GM12878 (cell line): ENCODE data around the gene LMBR1. TPM values are rescaled to one million over a fixed set of nuclear protein-coding genes. Genes with fewer than 3 reads are reported as not detected.

Source experiments
- ATAC-seq: fragments of 200-7000 bp; cut with Tn5 transposase; 3 replicates; pipeline ENCODE4 v1.9.1; 2020; ENCODE audit warnings: mild to moderate bottlenecking, moderate library complexity
- BruUV-seq: library from RNA; stranded (reverse); fragments of 400-500 nt; replicated peaks from 2 replicates; lab custom pipeline; 2021; lab: Mats Ljungman, UMichigan
- CTCF ChIA-PET: fragments of 300-600 bp; sonication (Branson Sonifier 250); formaldehyde crosslinking; extraction: SDS; loops from one replicate; lab custom pipeline; 2021; ENCODE audit warnings: inconsistent platforms; lab: Yijun Ruan, JAX
- POLR2A ChIA-PET: fragments of 350-600 bp; formaldehyde crosslinking; extraction: SDS; loops from one replicate; lab custom pipeline; 2021; ENCODE audit warnings: inconsistent platforms; lab: Charles Lee
- RAD21 ChIA-PET: fragments of 300-600 bp; sonication (Branson Sonifier 250); formaldehyde crosslinking; loops from one replicate; lab custom pipeline; 2023; ENCODE audit warnings: antibody characterized with exemption; ENCODE audit not compliant: unreplicated experiment; lab: Charles Lee
- SMC1A ChIA-PET: fragments of 300-600 bp; sonication (Branson Sonifier 250); formaldehyde crosslinking; loops from one replicate; lab custom pipeline; 2023; ENCODE audit not compliant: unreplicated experiment, uncharacterized antibody; lab: Charles Lee
- DNase-seq: peaks from one replicate; pipeline ENCODE4 v3.0.0-alpha.2; 2011; ENCODE audit warnings: low read depth, low spot score
- FAIRE-seq: peaks from 3 replicates; lab custom pipeline; 2011; peaks lifted over from hg19 to GRCh38; lab: Jason Lieb, UNC
- H2AFZ ChIP-seq: 2 replicates; pipeline ENCODE4 v1.6.0; 2011; ENCODE audit warnings: low read depth, low read length, control low read depth; ENCODE audit not compliant: control insufficient read depth
- H3K27ac ChIP-seq: 2 replicates; pipeline ENCODE4 v1.5.1; 2011; ENCODE audit warnings: control low read depth; ENCODE audit not compliant: control insufficient read depth, insufficient read depth
- H3K27me3 ChIP-seq, 2 experiments: replicated peaks in 1 of 2; 2 replicates each; pipeline versions ENCODE4 v1.6.0 to v1.6.1; 2011; ENCODE audit warnings: low read length in 1 of 2; ENCODE audit not compliant: control insufficient read depth in 2 of 2, insufficient read depth in 2 of 2
- H3K36me3 ChIP-seq, 2 experiments: 2 replicates each; pipeline ENCODE4 v1.5.1; 2011; ENCODE audit warnings: low read length in 1 of 2; ENCODE audit not compliant: control insufficient read depth in 2 of 2, insufficient read depth in 2 of 2
- H3K4me1 ChIP-seq: 2 replicates; pipeline ENCODE4 v1.6.1; 2011; ENCODE audit warnings: mild to moderate bottlenecking, low read length, moderate library complexity, mixed read lengths; ENCODE audit not compliant: control insufficient read depth, insufficient read depth
- H3K4me2 ChIP-seq: 2 replicates; pipeline ENCODE4 v1.6.0; 2011; ENCODE audit warnings: control low read depth; ENCODE audit not compliant: control insufficient read depth, insufficient read depth
- H3K4me3 ChIP-seq: fragments of 200-600 bp; sonication (generic); 2 replicates; pipeline ENCODE4 v1.5.1; 2016
- H3K79me2 ChIP-seq: 2 replicates; pipeline ENCODE4 v1.6.0; 2011; ENCODE audit warnings: low read length; ENCODE audit not compliant: control insufficient read depth, insufficient read depth
- H3K9ac ChIP-seq: 2 replicates; pipeline ENCODE4 v1.8.0; 2011; ENCODE audit warnings: low read length, control low read depth, mixed read lengths; ENCODE audit not compliant: control insufficient read depth, insufficient read depth
- H3K9me3 ChIP-seq: replicated peaks from 3 replicates; pipeline ENCODE4 v1.5.1; 2011; ENCODE audit warnings: mild to moderate bottlenecking, low read length; ENCODE audit not compliant: control insufficient read depth, insufficient read depth
- H4K20me1 ChIP-seq: 2 replicates; pipeline ENCODE4 v1.6.0; 2011; ENCODE audit not compliant: control insufficient read depth, insufficient read depth
- ASH2L ChIP-seq: fragments of 300-600, 200-600 bp; sonication (generic); IDR thresholded peaks from 2 replicates; pipeline ENCODE4 v1.6.1; 2017; ENCODE audit warnings: low read depth, mild to moderate bottlenecking, borderline replicate concordance
- ATF7 ChIP-seq: fragments of 450-650 bp; IDR thresholded peaks from 2 replicates; pipeline ENCODE4 v1.6.1; 2016; ENCODE audit warnings: low read depth, mild to moderate bottlenecking
- CBX3 ChIP-seq: fragments of 200-600 bp; sonication (generic); IDR thresholded peaks from 2 replicates; pipeline ENCODE4 v1.6.1; 2016; ENCODE audit warnings: low read depth, borderline replicate concordance
- CHD2 ChIP-seq: IDR thresholded peaks from 2 replicates; pipeline ENCODE4 v1.6.1; 2011; ENCODE audit warnings: low read depth, low read length, improper control_type of control experiment, borderline replicate concordance
- EZH2 ChIP-seq: IDR thresholded peaks from 2 replicates; pipeline ENCODE4 v1.6.1; 2012; ENCODE audit warnings: low read depth, mild to moderate bottlenecking, control low read depth, inconsistent platforms, low read length, borderline replicate concordance; ENCODE audit not compliant: control insufficient read depth
- KLF5 ChIP-seq: fragments of 450-650 bp; IDR thresholded peaks from 2 replicates; pipeline ENCODE4 v1.6.1; 2014; ENCODE audit warnings: mild to moderate bottlenecking; ENCODE audit not compliant: partially characterized antibody
- MTA3 ChIP-seq: IDR thresholded peaks from 2 replicates; pipeline ENCODE4 v1.6.1; 2012; ENCODE audit warnings: low read length, inconsistent platforms, borderline replicate concordance
- NFYB ChIP-seq: IDR thresholded peaks from 2 replicates; pipeline ENCODE4 v1.6.1; 2011; ENCODE audit warnings: low read depth, mild to moderate bottlenecking, low read length, improper control_type of control experiment, moderate library complexity; ENCODE audit not compliant: insufficient read depth
- NR2F1 ChIP-seq: fragments of 450-650 bp; conservative IDR thresholded peaks from 2 replicates; pipeline ENCODE4 v1.6.1; 2017; ENCODE audit warnings: mild to moderate bottlenecking
- PAX8 ChIP-seq: fragments of 450-650 bp; IDR thresholded peaks from 2 replicates; pipeline ENCODE4 v1.6.1; 2017; ENCODE audit warnings: mild to moderate bottlenecking, moderate library complexity
- PKNOX1 ChIP-seq: fragments of 450-650 bp; IDR thresholded peaks from 2 replicates; pipeline ENCODE4 v1.6.1; 2016; ENCODE audit warnings: mild to moderate bottlenecking
- PRDM15 ChIP-seq: fragments of 450-650 bp; formaldehyde crosslinking; IDR thresholded peaks from 2 replicates; pipeline ENCODE4 v1.4.0; 2020; ENCODE audit warnings: mild to moderate bottlenecking, moderate library complexity
- SIN3A ChIP-seq: IDR thresholded peaks from 2 replicates; pipeline ENCODE4 v1.6.1; 2012; ENCODE audit warnings: low read depth, low read length, improper control_type of control experiment
- SP1 ChIP-seq: IDR thresholded peaks from one replicate; pipeline ENCODE4 v1.6.1; 2011; ENCODE audit warnings: low read depth, low read length
- SREBF1 ChIP-seq: IDR thresholded peaks from 2 replicates; pipeline ENCODE4 v1.6.1; 2012; ENCODE audit warnings: mild to moderate bottlenecking, low read length
- SREBF2 ChIP-seq: IDR thresholded peaks from 2 replicates; pipeline ENCODE4 v1.6.1; 2012; ENCODE audit warnings: mild to moderate bottlenecking, low read length
- STAT1 ChIP-seq: fragments of 450-650 bp; conservative IDR thresholded peaks from 2 replicates; pipeline ENCODE4 v1.6.1; 2014; ENCODE audit warnings: antibody characterized with exemption, mild to moderate bottlenecking
- TARDBP ChIP-seq: IDR thresholded peaks from 2 replicates; pipeline ENCODE4 v1.6.1; 2016; ENCODE audit warnings: borderline replicate concordance
- YBX1 ChIP-seq: fragments of 450-650 bp; IDR thresholded peaks from 2 replicates; pipeline ENCODE4 v1.6.1; 2016; ENCODE audit warnings: antibody characterized with exemption
- ZZZ3 ChIP-seq: IDR thresholded peaks from 2 replicates; pipeline ENCODE4 v1.6.1; 2011; ENCODE audit warnings: low read depth; ENCODE audit not compliant: control insufficient read depth, insufficient read length
- WGBS: methylation state at CpG from one replicate; pipeline ENCODE4 v1.1.6; 2016; ENCODE audit warnings: low lambda C conversion rate; ENCODE audit not compliant: insufficient replicate concordance, insufficient coverage; ENCODE audit errors: missing lambda C conversion rate; 5-methylcytosine and 5-hydroxymethylcytosine counted together
- in situ Hi-C: fragments of 300-500 bp; cut with MboI; formaldehyde crosslinking; loops from 9 replicates; pipeline ENCODE4 v1.14.3; 2018; ENCODE audit warnings: mixed read lengths
- intact Hi-C: fragments of 100-400 bp; cut with micrococcal nuclease; formaldehyde crosslinking; loops from one replicate; pipeline ENCODE4 v1.14.2; 2022; ENCODE audit not compliant: unreplicated experiment
- polyA plus RNA-seq, 11 experiments: library from polyadenylated mRNA; depleted of rRNA in 4 of 11; unstranded in 6 of 11; stranded (reverse) in 5 of 11; fragments of >200 nt; fragmentation: Nextera tagmentation in 4 of 11; fragmentation: Illumina TruSeq in 1 of 11; extraction: Ambion mirVana in 4 of 11; extraction: Trizol in 1 of 11; gene quantifications; 1 replicate in 1 of 11; 2 replicates in 10 of 11; pipeline versions ENCODE4 v1.2.1 to v1.2.3, GENCODE V29; 2011 to 2016; ENCODE audit warnings: inconsistent platforms in 2 of 11, missing spikeins in 2 of 11, low read depth in 1 of 11
- total RNA-seq, 4 experiments: library from RNA; depleted of rRNA in 3 of 4; stranded (reverse); fragments of >200 nt in 3 of 4; fragmentation: Illumina TruSeq in 1 of 4; extraction: Trizol in 1 of 4; gene quantifications; 2 replicates each; pipeline versions ENCODE4 v1.2.1 to v1.2.3, GENCODE V29; 2013 to 2021

Gene LMBR1
- total and polyA plus RNA-seq, 10 of the 15 experiments (the other 5 are each of a cell fraction or from before 2014, with no cell fraction given) = 4.0 to 63.5 (median 28.8) TPM

GRCh38 chr7:156657681-156658080, 235.3 kb downstream of the LMBR1 start:
- ChIA-PET CTCF (interaction anchor here (1.0 to 1.1 kb wide), 2 partner anchors 16 to 159 kb away, joined by 4 to 5 read pairs; no protein-coding TSS in a partner anchor), SMC1A (no interaction called here)

More at GRCh38 chr7:156657681-156658080, 235.3 kb downstream of the LMBR1 start:
- FAIRE-seq (no peak), ATAC-seq (no peak), DNase-seq (no peak)
- BruUV-seq = no TSS peak
- no peaks in the 10 kb centered on the region for H3K36me3 ChIP-seq
- H4K20me1 ChIP-seq = no peaks in the 10 kb centered on the region
- peaks cover 22% of the 10 kb centered on the region for H3K4me1 ChIP-seq
- H3K4me3 ChIP-seq = no peak overlapping the region
- no peaks in the 10 kb centered on the region for H3K79me2 ChIP-seq
- H3K27ac ChIP-seq = no peak overlapping the region
- WGBS = 88% methylated on average over 4 of the region's 4 CpGs
- no peak overlapping the region for H2AFZ ChIP-seq
- H3K9me3 ChIP-seq = no peaks in the 10 kb centered on the region
- POLR2A ChIA-PET = no interaction called here
- intact Hi-C loops = no loop called here
- TF ChIP-seq CHD2 (no peak), YBX1 (no peak), ATF7 (no peak), SP1 (no peak), NFYB (no peak), SIN3A (no peak), ZZZ3 (no peak), CBX3 (no peak), EZH2 (no peak), SREBF2 (no peak), SREBF1 (no peak), KLF5 (no peak), TARDBP (no peak), PKNOX1 (no peak), MTA3 (no peak), PRDM15 (no peak), ASH2L (no peak), PAX8 (no peak), NR2F1 (no peak), STAT1 (no peak)
- RAD21 ChIA-PET = interaction anchor here (1.3 kb wide), 1 partner anchor 92 kb away, joined by 3 read pairs; no protein-coding TSS in a partner anchor
- in situ Hi-C loops = no loop called here
- H3K27me3 ChIP-seq = no peaks in the 10 kb centered on the region
- no peak overlapping the region for H3K4me2 ChIP-seq
- no peak overlapping the region for H3K9ac ChIP-seq
